H1 (cell line): Measurements from ENCODE around the gene ZC3H18. TPM values are rescaled to one million over a fixed set of nuclear protein-coding genes. Genes with fewer than 3 reads are reported as not detected.

ENCODE experiments used
- CTCF ChIA-PET: fragments of 300-600 bp; sonication (Branson Sonifier 250); formaldehyde crosslinking; loops from one replicate; lab custom pipeline; 2021; ENCODE audit not compliant: partially characterized antibody; lab: Charles Lee
- POLR2A ChIA-PET: fragments of 300-600 bp; sonication (Branson Sonifier 250); formaldehyde crosslinking; loops from one replicate; lab custom pipeline; 2021; ENCODE audit warnings: inconsistent platforms; ENCODE audit not compliant: partially characterized antibody; lab: Charles Lee
- DNase-seq, 2 experiments: peaks; one replicate each; pipeline versions ENCODE4 v3.0.0 to v3.0.0-alpha.2; 2010 to 2022; ENCODE audit warnings: low spot score in 2 of 2, low read depth in 1 of 2, mixed read lengths in 1 of 2
- FAIRE-seq: peaks from 2 replicates; lab custom pipeline; 2011; peaks lifted over from hg19 to GRCh38; lab: Jason Lieb, UNC
- H2AFZ ChIP-seq: 2 replicates; pipeline ENCODE4 v1.8.1; 2012; ENCODE audit warnings: low read length, inconsistent platforms
- H2AK5ac ChIP-seq: 2 replicates; pipeline ENCODE4 v1.6.1; 2013; ENCODE audit warnings: low read depth, low read length
- H2BK120ac ChIP-seq: replicated peaks from 2 replicates; pipeline ENCODE3; 2013; ENCODE audit warnings: low read depth, low read length, inconsistent platforms
- H2BK12ac ChIP-seq: 2 replicates; pipeline ENCODE4 v1.6.1; 2013; ENCODE audit warnings: low read depth, low read length
- H2BK15ac ChIP-seq: 2 replicates; pipeline ENCODE4 v1.6.1; 2013; ENCODE audit warnings: low read length
- H2BK20ac ChIP-seq: 2 replicates; pipeline ENCODE4 v1.6.1; 2013; ENCODE audit warnings: low read length
- H2BK5ac ChIP-seq: 2 replicates; pipeline ENCODE4 v1.6.1; 2013; ENCODE audit warnings: low read depth, low read length
- H3K14ac ChIP-seq: 2 replicates; pipeline ENCODE4 v1.6.1; 2013; ENCODE audit warnings: inconsistent platforms; ENCODE audit not compliant: insufficient read length
- H3K18ac ChIP-seq: 2 replicates; pipeline ENCODE4 v1.6.1; 2013; ENCODE audit warnings: low read length; ENCODE audit errors: extremely low read depth
- H3K23ac ChIP-seq: 2 replicates; pipeline ENCODE4 v1.6.1; 2013; ENCODE audit warnings: inconsistent platforms; ENCODE audit not compliant: insufficient read length
- H3K23me2 ChIP-seq: 2 replicates; pipeline ENCODE4 v1.6.1; 2013; ENCODE audit warnings: low read depth, low read length
- H3K27ac ChIP-seq: 2 replicates; pipeline ENCODE4 v1.6.1; 2011; ENCODE audit warnings: low read depth, low read length, inconsistent platforms
- H3K27me3 ChIP-seq, 4 experiments: replicated peaks in 1 of 4; 1 replicate in 1 of 4; 2 replicates in 3 of 4; pipeline versions ENCODE4 v1.6.1 to v1.8.1; 2011 to 2013; ENCODE audit warnings: low read length in 3 of 4, mild to moderate bottlenecking in 3 of 4, inconsistent platforms in 2 of 4, mixed read lengths in 2 of 4, moderate library complexity in 1 of 4; ENCODE audit not compliant: control insufficient read depth in 3 of 4, insufficient read depth in 3 of 4; ENCODE audit errors: extremely low read depth in 1 of 4
- H3K36me3 ChIP-seq, 4 experiments: 2 replicates each; pipeline versions ENCODE4 v1.6.1 to v1.8.1; 2011 to 2013; ENCODE audit warnings: mild to moderate bottlenecking in 4 of 4, low read length in 3 of 4, moderate library complexity in 2 of 4, control low read depth in 1 of 4, inconsistent platforms in 1 of 4; ENCODE audit not compliant: insufficient read depth in 4 of 4, control insufficient read depth in 2 of 4
- H3K4ac ChIP-seq: replicated peaks from 2 replicates; pipeline ENCODE3; 2013; ENCODE audit warnings: low read length, low read depth, mixed read lengths, inconsistent platforms; ENCODE audit not compliant: insufficient read length
- H3K4me1 ChIP-seq, 4 experiments: replicated peaks in 1 of 4; 1 replicate in 1 of 4; 2 replicates in 3 of 4; pipeline versions ENCODE4 v1.6.1 to v1.8.1; 2011 to 2013; ENCODE audit warnings: low read length in 3 of 4, inconsistent platforms in 2 of 4, mixed read lengths in 1 of 4; ENCODE audit not compliant: insufficient read depth in 4 of 4, control insufficient read depth in 3 of 4
- H3K4me2 ChIP-seq, 2 experiments: 2 replicates each; pipeline versions ENCODE4 v1.6.1 to v1.8.1; 2011 to 2013; ENCODE audit warnings: low read depth in 2 of 2, low read length in 2 of 2, control low read depth in 1 of 2, inconsistent platforms in 1 of 2, mild to moderate bottlenecking in 1 of 2; ENCODE audit not compliant: insufficient read depth in 1 of 2
- H3K4me3 ChIP-seq, 4 experiments: fragments of 200-600, 300-600 bp in 1 of 4; sonication (generic), shearing (Covaris generic), sonication (Bioruptor Twin) in 1 of 4; 2 replicates each; pipeline versions ENCODE4 v1.5.1 to v1.8.1; 2011 to 2016; ENCODE audit warnings: low read length in 4 of 4, low read depth in 3 of 4, control low read depth in 2 of 4, inconsistent platforms in 2 of 4, mild to moderate bottlenecking in 2 of 4, mixed read lengths in 1 of 4, moderate library complexity in 1 of 4; ENCODE audit not compliant: insufficient read depth in 2 of 4; ENCODE audit errors: extremely low read depth in 1 of 4
- H3K56ac ChIP-seq: replicated peaks from 2 replicates; pipeline ENCODE3; 2013; ENCODE audit warnings: low read depth, mild to moderate bottlenecking, mixed read lengths, low read length, inconsistent platforms; ENCODE audit not compliant: insufficient read length
- H3K79me1 ChIP-seq: 2 replicates; pipeline ENCODE4 v1.6.1; 2013; ENCODE audit warnings: low read depth, low read length, control low read depth
- H3K79me2 ChIP-seq, 2 experiments: 2 replicates each; pipeline versions ENCODE4 v1.6.1 to v1.8.1; 2012 to 2013; ENCODE audit warnings: low read length in 2 of 2, mild to moderate bottlenecking in 2 of 2, inconsistent platforms in 1 of 2; ENCODE audit not compliant: insufficient read depth in 2 of 2, control insufficient read depth in 1 of 2
- H3K9ac ChIP-seq, 4 experiments: replicated peaks in 1 of 4; 1 replicate in 1 of 4; 2 replicates in 3 of 4; pipeline versions ENCODE4 v1.6.1 to v1.8.1; 2011 to 2013; ENCODE audit warnings: low read depth in 3 of 4, low read length in 3 of 4, control low read depth in 2 of 4, mild to moderate bottlenecking in 2 of 4, moderate library complexity in 2 of 4, inconsistent platforms in 1 of 4; ENCODE audit errors: extremely low read depth in 1 of 4
- H3K9me3 ChIP-seq, 2 experiments: 2 replicates each; pipeline versions ENCODE4 v1.6.1 to v1.8.1; 2012 to 2013; ENCODE audit warnings: mild to moderate bottlenecking in 2 of 2, moderate library complexity in 2 of 2, control low read depth in 1 of 2, inconsistent platforms in 1 of 2, low read depth in 1 of 2, low read length in 1 of 2, mixed read lengths in 1 of 2; ENCODE audit not compliant: insufficient read depth in 2 of 2
- H4K20me1 ChIP-seq, 2 experiments: replicated peaks in 1 of 2; 2 replicates each; pipeline versions ENCODE3 to v1.8.1; 2011 to 2013; ENCODE audit warnings: inconsistent platforms in 2 of 2, low read length in 2 of 2, mild to moderate bottlenecking in 1 of 2; ENCODE audit not compliant: insufficient read depth in 2 of 2, control insufficient read depth in 1 of 2
- H4K5ac ChIP-seq: 2 replicates; pipeline ENCODE4 v1.6.1; 2013; ENCODE audit warnings: low read length, low read depth, mixed read lengths, inconsistent platforms; ENCODE audit not compliant: insufficient read length
- H4K8ac ChIP-seq: 2 replicates; pipeline ENCODE4 v1.8.0; 2013; ENCODE audit warnings: mild to moderate bottlenecking, moderate library complexity, low read length, inconsistent platforms; ENCODE audit not compliant: insufficient read depth; ENCODE audit errors: extremely low read depth
- H4K91ac ChIP-seq: replicated peaks from 2 replicates; pipeline ENCODE3; 2013; ENCODE audit warnings: low read length, mixed read lengths, inconsistent platforms; ENCODE audit not compliant: insufficient read length
- CHD2 ChIP-seq: IDR thresholded peaks from 2 replicates; pipeline ENCODE4 v1.6.1; 2012; ENCODE audit warnings: low read length, improper control_type of control experiment
- GTF2F1 ChIP-seq: IDR thresholded peaks from 2 replicates; pipeline ENCODE4 v1.6.1; 2012; ENCODE audit warnings: low read depth, low read length, improper control_type of control experiment, borderline replicate concordance
- HDAC6 ChIP-seq: IDR thresholded peaks from one replicate; pipeline ENCODE4 v1.7.1; 2012; ENCODE audit warnings: low read depth, mild to moderate bottlenecking, inconsistent platforms, low read length, moderate library complexity
- JUND ChIP-seq: IDR thresholded peaks from 2 replicates; pipeline ENCODE4 v1.6.1; 2011; ENCODE audit warnings: mild to moderate bottlenecking, improper control_type of control experiment, low read length
- KDM4A ChIP-seq: IDR thresholded peaks from one replicate; pipeline ENCODE4 v1.7.1; 2012; ENCODE audit warnings: low read depth, mild to moderate bottlenecking, moderate library complexity, low read length, inconsistent platforms; ENCODE audit not compliant: severe bottlenecking
- TAF1 ChIP-seq: IDR thresholded peaks from 2 replicates; pipeline ENCODE4 v1.6.1; 2011; ENCODE audit warnings: mild to moderate bottlenecking, low read depth, low read length
- TAF7 ChIP-seq: optimal IDR thresholded peaks from 2 replicates; pipeline ENCODE3; 2011; ENCODE audit warnings: low read depth, mild to moderate bottlenecking, inconsistent platforms, low read length, moderate library complexity, borderline replicate concordance
- WGBS, 2 experiments: shearing (Covaris generic) in 1 of 2; methylation state at CpG; one replicate each; pipeline versions ENCODE4 v1.1.6 to v1.1.7; 2013 to 2015; ENCODE audit warnings: low lambda C conversion rate in 2 of 2, mixed read lengths in 2 of 2, inconsistent platforms in 1 of 2, low coverage in 1 of 2, missing lambda C conversion rate in 1 of 2; ENCODE audit not compliant: insufficient replicate concordance in 2 of 2, insufficient coverage in 1 of 2, insufficient read length in 1 of 2; ENCODE audit errors: extremely low coverage in 1 of 2, missing lambda C conversion rate in 1 of 2; 5-methylcytosine and 5-hydroxymethylcytosine counted together
- polyA plus RNA-seq, 7 experiments: library from polyadenylated mRNA; depleted of rRNA in 3 of 7; stranded (reverse) in 5 of 7; unstranded in 2 of 7; fragments of >200 nt in 5 of 7; fragments of 200-250 nt in 2 of 7; gene quantifications; 1 replicate in 5 of 7; 2 replicates in 1 of 7; 4 replicates in 1 of 7; pipeline versions ENCODE4 v1.2.1 to v1.2.3, GENCODE V29; 2011 to 2013; ENCODE audit warnings: missing spikeins in 2 of 7, mixed read lengths in 2 of 7
- total RNA-seq: library from RNA; stranded (reverse); fragmentation: NEBNext Ultra II Directional; extraction: Animal tissue kit (Norgen Biotek cat#: 25700); gene quantifications from 2 replicates; pipeline ENCODE4 v1.2.1, GENCODE V29; 2021

Gene ZC3H18
- total and polyA plus RNA-seq, 2 of the 8 experiments (the other 6 are each of a cell fraction or from before 2014, with no cell fraction given), result 12.1 to 73.2 TPM

DNA sequence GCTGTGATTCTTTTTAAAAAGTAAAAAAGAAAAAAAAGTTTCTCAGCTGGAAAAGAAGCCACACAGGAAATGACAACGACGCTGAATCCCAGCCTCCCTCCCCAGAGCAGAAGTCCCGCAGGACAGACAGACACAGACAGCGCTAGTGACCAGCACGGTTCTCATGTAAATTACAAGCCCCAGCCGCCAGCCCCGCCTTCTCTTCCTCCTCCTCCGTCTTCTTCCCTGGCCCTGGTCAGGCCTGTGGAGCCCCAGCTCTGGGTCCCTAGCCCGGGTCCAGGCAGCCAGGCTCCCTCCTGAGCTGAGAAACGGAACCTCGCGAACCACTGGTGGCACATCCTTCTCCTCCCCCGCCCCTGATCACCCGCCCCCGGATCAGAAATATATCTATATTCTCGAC lies 61.2 kb downstream of the ZC3H18 start:
- Histone ChIP-seq H4K8ac (no peak overlapping the region), H2AK5ac (no peak overlapping the region), H2BK20ac (no peak overlapping the region), H3K27me3 (peaks cover 0 to 4% (median 0%) of the 10 kb centered on the region in 4 experiments; a peak in 2 of 7 replicates), H4K91ac (no peak overlapping the region), H3K18ac (no peak overlapping the region), H4K5ac (no peak overlapping the region), H3K79me1 (no peaks in the 10 kb centered on the region; the same call in 1 of the 2 replicates), H3K4me3 (no peak overlapping the region), H3K9me3 (no peaks in the 10 kb centered on the region), H3K4ac (no peak overlapping the region), H3K27ac (no peak overlapping the region), H2BK12ac (no peak overlapping the region), H3K14ac (no peak overlapping the region), H2BK5ac (no peak overlapping the region), H3K23ac (no peak overlapping the region), H3K36me3 (peaks cover 4 to 20% (median 12%) of the 10 kb centered on the region in 4 experiments; a peak in 6 of 8 replicates), H3K56ac (no peak overlapping the region), H3K79me2 (no peaks in the 10 kb centered on the region), H3K4me1 (peaks cover 0 to 27% (median 12%) of the 10 kb centered on the region in 4 experiments; a peak in 6 of 7 replicates), H3K23me2 (peaks cover 8% of the 10 kb centered on the region), H2AFZ (no peak overlapping the region), H3K9ac (no peak overlapping the region), H2BK15ac (no peak overlapping the region), H4K20me1 (peaks cover 2 to 9% of the 10 kb centered on the region in 2 experiments), H2BK120ac (no peak overlapping the region), H3K4me2 (no peak overlapping the region)
- CTCF ChIA-PET, result interaction anchor here (0.5 to 11.2 kb wide), 6 partner anchors 8 to 226 kb away, joined by 3 to 89 read pairs (median 8); partner anchors contain the start of genes GALNS, IL17C and TRAPPC2L
- TF ChIP-seq TAF7 (no peak), TAF1 (no peak), CHD2 (no peak), GTF2F1 (no peak), HDAC6 (no peak), KDM4A (no peak), JUND (no peak)
- no peak for FAIRE-seq
- no peak for DNase-seq
- POLR2A ChIA-PET, result interaction anchor here (1.5 to 2.0 kb wide), 2 partner anchors 19 to 41 kb away, joined by 3 to 5 read pairs; no protein-coding TSS in a partner anchor
- 91% methylated on average over 13 of the region's 16 CpGs; no CpG with 5 or more reads in 1 of the 2 experiments for whole genome bisulfite sequencing, 2 experiments
